DND-41 (cell line): ENCODE data around the gene ANKS1B.

Source experiments
- ATAC-seq: fragments of 200-7000 bp; cut with Tn5 transposase; 3 replicates; pipeline ENCODE4 v1.9.1; 2021; ENCODE audit warnings: low read depth; ENCODE audit not compliant: insufficient read depth
- DNase-seq: peaks from one replicate; pipeline ENCODE4 v3.0.0-alpha.2; 2020
- H2AFZ ChIP-seq: 2 replicates; pipeline ENCODE4 v1.6.0; 2012; ENCODE audit warnings: low read depth, low read length
- H3K27ac ChIP-seq: 2 replicates; pipeline ENCODE4 v1.5.1; 2012; ENCODE audit warnings: low read length, inconsistent platforms
- H3K27me3 ChIP-seq: fragments of 200-600 bp; sonication (generic); 2 replicates; pipeline ENCODE4 v1.6.0; 2012; ENCODE audit warnings: low read length, mild to moderate bottlenecking, inconsistent platforms; ENCODE audit not compliant: insufficient read depth, poor library complexity
- H3K36me3 ChIP-seq: 2 replicates; pipeline ENCODE4 v1.5.1; 2012; ENCODE audit warnings: low read length, inconsistent platforms; ENCODE audit not compliant: insufficient read depth
- H3K4me1 ChIP-seq: 2 replicates; pipeline ENCODE4 v1.5.1; 2012; ENCODE audit warnings: mild to moderate bottlenecking, low read length; ENCODE audit not compliant: insufficient read depth
- H3K4me2 ChIP-seq: 2 replicates; pipeline ENCODE4 v1.6.0; 2012; ENCODE audit warnings: mild to moderate bottlenecking, moderate library complexity, low read length, inconsistent platforms; ENCODE audit not compliant: insufficient read depth
- H3K4me3 ChIP-seq, 2 experiments: fragments of 200-600 bp in 1 of 2; shearing (Covaris generic) in 1 of 2; 2 replicates each; pipeline ENCODE4 v1.5.1; 2012 to 2016; ENCODE audit warnings: inconsistent platforms in 2 of 2, low read length in 2 of 2, mild to moderate bottlenecking in 2 of 2, low read depth in 1 of 2, moderate library complexity in 1 of 2
- H3K79me2 ChIP-seq: 2 replicates; pipeline ENCODE4 v1.6.0; 2012; ENCODE audit warnings: low read length, inconsistent platforms; ENCODE audit not compliant: insufficient read depth
- H3K9ac ChIP-seq: 2 replicates; pipeline ENCODE4 v1.6.0; 2012; ENCODE audit warnings: low read depth, mild to moderate bottlenecking, inconsistent platforms, low read length, moderate library complexity
- H3K9me3 ChIP-seq: 2 replicates; pipeline ENCODE4 v1.5.1; 2012; ENCODE audit warnings: low read length, moderate library complexity, mild to moderate bottlenecking, inconsistent platforms; ENCODE audit not compliant: insufficient read depth, severe bottlenecking
- H4K20me1 ChIP-seq: 2 replicates; pipeline ENCODE4 v1.6.0; 2012; ENCODE audit warnings: low read length; ENCODE audit not compliant: insufficient read depth
- CTCF ChIP-seq: IDR thresholded peaks from 2 replicates; pipeline ENCODE4 v1.5.1; 2012; ENCODE audit warnings: borderline replicate concordance, low read length, moderate library complexity, mild to moderate bottlenecking; ENCODE audit not compliant: poor library complexity, severe bottlenecking; ENCODE audit errors: extremely low read depth
- EZH2 ChIP-seq: IDR thresholded peaks from 3 replicates; pipeline ENCODE4 v1.6.1; 2012; ENCODE audit warnings: borderline replicate concordance, low read depth, mild to moderate bottlenecking, moderate library complexity, low read length, inconsistent platforms; ENCODE audit not compliant: severe bottlenecking

ANKS1B gene

DNA sequence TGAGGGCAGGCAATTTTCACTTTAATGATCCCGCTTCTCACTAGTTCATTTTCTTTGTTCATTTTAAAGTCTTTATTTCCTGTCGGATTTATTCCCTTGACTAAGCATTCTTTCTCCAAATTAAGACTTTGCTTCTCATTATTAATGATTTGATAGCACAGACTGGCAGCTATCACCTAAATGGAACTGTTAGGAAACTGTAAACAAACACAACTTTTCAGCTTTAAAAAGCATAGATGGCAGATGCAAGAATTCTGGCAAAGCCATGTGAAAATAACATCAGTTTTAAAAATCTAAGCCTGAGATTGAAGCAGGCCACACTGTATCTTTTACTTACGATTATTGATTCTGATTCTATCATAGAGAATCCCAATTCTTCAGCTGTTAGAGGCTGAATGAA, 225.7 kb downstream of the ANKS1B start:
- ATAC-seq (no peak), DNase-seq (no peak)
- Histone ChIP-seq H3K27ac (no peak overlapping the region), H3K4me2 (no peak overlapping the region), H3K36me3 (no peaks in the 10 kb centered on the region), H2AFZ (no peak overlapping the region), H3K9ac (no peak overlapping the region), H3K9me3 (no peaks in the 10 kb centered on the region), H3K4me1 (no peaks in the 10 kb centered on the region), H3K27me3 (no peaks in the 10 kb centered on the region), H3K79me2 (no peaks in the 10 kb centered on the region), H4K20me1 (no peaks in the 10 kb centered on the region), H3K4me3 (no peak overlapping the region)
- TF ChIP-seq CTCF (no peak), EZH2 (no peak)

GRCh38 chr12:99752740-99753139, 232.0 kb downstream of the ANKS1B start:
- TF ChIP-seq EZH2: no peak
- ATAC-seq: no peak

GRCh38 chr12:99746538-99746937, 238.2 kb downstream of the ANKS1B start:
- H3K4me3 ChIP-seq: no peak overlapping the region
- no peak overlapping the region for H3K4me2 ChIP-seq
- H3K79me2 ChIP-seq: no peaks in the 10 kb centered on the region
- H4K20me1 ChIP-seq: no peaks in the 10 kb centered on the region
- no peak overlapping the region for H3K27ac ChIP-seq
- ATAC-seq: no peak
- H3K36me3 ChIP-seq: no peaks in the 10 kb centered on the region
- H3K27me3 ChIP-seq: peaks cover 4% of the 10 kb centered on the region
- H3K9me3 ChIP-seq: no peaks in the 10 kb centered on the region
- H3K4me1 ChIP-seq: no peaks in the 10 kb centered on the region
- DNase-seq: no peak
- H2AFZ ChIP-seq: no peak overlapping the region
- no peak overlapping the region for H3K9ac ChIP-seq
- TF ChIP-seq CTCF: no peak
- TF ChIP-seq EZH2: no peak

More at GRCh38 chr12:99752740-99753139, 232.0 kb downstream of the ANKS1B start:
- Histone ChIP-seq H3K9ac (no peak overlapping the region), H3K79me2 (no peaks in the 10 kb centered on the region), H2AFZ (no peak overlapping the region), H3K9me3 (no peaks in the 10 kb centered on the region), H3K27ac (no peak overlapping the region), H3K4me3 (no peak overlapping the region), H3K4me1 (no peaks in the 10 kb centered on the region), H3K4me2 (no peak overlapping the region), H3K36me3 (no peaks in the 10 kb centered on the region), H3K27me3 (no peaks in the 10 kb centered on the region), H4K20me1 (no peaks in the 10 kb centered on the region)
- DNase-seq: no peak

DNA sequence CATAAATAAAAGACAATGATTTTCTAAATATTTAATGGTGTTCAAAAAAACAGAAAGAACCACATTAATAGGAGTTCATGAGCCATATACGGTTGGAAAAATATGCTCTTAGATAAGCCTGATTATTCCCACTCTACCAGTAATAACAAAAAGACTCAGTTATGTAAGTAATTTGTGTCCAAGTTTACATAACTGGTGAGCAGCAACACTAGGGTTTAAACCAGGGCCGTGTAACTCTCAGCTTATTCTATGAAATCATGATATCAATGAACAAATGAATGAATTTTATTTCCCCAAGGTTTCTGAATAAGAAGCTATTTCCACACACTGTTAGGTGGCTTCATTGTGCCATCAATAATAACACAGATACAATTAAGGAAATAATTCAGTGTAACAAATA, 238.8 kb downstream of the ANKS1B start:
- H3K9ac ChIP-seq: no peak overlapping the region
- ATAC-seq (no peak), DNase-seq (no peak)
- no peaks in the 10 kb centered on the region for H3K79me2 ChIP-seq
- H2AFZ ChIP-seq: no peak overlapping the region
- H3K27ac ChIP-seq: no peak overlapping the region
- no peak overlapping the region for H3K4me2 ChIP-seq
- H3K36me3 ChIP-seq: no peaks in the 10 kb centered on the region
- H3K9me3 ChIP-seq: no peaks in the 10 kb centered on the region
- peaks cover 4% of the 10 kb centered on the region for H3K27me3 ChIP-seq
- H3K4me1 ChIP-seq: no peaks in the 10 kb centered on the region
- H3K4me3 ChIP-seq: no peak overlapping the region
- TF ChIP-seq EZH2 (no peak), CTCF (no peak)
- H4K20me1 ChIP-seq: no peaks in the 10 kb centered on the region
